Measurements from ENCODE around the gene HEATR5A. TPM values are rescaled to one million over a fixed set of nuclear protein-coding genes. Genes with fewer than 3 reads are reported as not detected.
A peak's percentile ranks its signal among the peaks of the same experiment; 100 is the strongest.

HEATR5A gene
- total and polyA plus RNA-seq, 2 of the 13 experiments (the other 11 are each of a cell fraction or from before 2014, with no cell fraction given), result 36.4 to 105 TPM

DNA sequence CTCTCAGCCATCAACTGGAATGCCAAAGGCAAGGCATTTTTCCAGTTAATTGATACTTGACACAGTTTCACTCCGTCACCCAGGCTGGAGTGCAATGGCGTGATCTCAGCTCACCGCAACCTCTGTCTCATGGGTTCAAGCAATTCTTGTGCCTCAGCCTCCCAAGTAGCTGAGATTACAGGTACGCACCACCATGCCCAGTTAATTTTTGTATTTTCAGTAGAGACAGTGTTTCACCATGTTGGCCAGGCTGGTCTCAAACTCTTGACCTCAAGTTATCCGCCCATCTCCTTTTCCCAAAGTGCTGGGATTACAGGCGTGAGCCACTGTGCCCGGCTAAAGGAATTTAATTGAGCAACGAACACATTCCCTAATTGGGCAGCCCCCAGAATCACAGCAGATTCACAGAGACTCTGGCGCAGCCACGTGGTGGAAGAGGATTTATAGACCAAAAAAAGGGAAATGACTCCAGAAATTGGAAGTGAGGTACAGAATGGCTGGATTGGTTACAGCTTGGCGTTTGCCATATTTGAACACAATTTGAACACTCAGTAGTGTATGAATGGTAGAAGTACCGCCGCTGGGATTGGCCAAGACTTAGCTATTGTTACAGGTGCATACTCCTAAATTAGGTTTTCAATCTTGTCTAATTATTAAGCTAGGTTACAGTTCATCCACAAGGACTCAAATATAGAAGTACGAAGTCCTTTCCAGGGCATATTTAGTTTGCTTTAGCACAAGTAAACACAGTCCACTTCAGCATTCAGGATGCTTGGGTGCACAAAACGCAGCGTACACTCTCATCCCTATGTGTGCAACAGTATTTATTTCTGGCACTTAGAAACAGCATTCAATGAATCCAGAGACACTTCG, 162.6 kb downstream of the HEATR5A start (continued):
- TF ChIP-seq, protein P1, sequence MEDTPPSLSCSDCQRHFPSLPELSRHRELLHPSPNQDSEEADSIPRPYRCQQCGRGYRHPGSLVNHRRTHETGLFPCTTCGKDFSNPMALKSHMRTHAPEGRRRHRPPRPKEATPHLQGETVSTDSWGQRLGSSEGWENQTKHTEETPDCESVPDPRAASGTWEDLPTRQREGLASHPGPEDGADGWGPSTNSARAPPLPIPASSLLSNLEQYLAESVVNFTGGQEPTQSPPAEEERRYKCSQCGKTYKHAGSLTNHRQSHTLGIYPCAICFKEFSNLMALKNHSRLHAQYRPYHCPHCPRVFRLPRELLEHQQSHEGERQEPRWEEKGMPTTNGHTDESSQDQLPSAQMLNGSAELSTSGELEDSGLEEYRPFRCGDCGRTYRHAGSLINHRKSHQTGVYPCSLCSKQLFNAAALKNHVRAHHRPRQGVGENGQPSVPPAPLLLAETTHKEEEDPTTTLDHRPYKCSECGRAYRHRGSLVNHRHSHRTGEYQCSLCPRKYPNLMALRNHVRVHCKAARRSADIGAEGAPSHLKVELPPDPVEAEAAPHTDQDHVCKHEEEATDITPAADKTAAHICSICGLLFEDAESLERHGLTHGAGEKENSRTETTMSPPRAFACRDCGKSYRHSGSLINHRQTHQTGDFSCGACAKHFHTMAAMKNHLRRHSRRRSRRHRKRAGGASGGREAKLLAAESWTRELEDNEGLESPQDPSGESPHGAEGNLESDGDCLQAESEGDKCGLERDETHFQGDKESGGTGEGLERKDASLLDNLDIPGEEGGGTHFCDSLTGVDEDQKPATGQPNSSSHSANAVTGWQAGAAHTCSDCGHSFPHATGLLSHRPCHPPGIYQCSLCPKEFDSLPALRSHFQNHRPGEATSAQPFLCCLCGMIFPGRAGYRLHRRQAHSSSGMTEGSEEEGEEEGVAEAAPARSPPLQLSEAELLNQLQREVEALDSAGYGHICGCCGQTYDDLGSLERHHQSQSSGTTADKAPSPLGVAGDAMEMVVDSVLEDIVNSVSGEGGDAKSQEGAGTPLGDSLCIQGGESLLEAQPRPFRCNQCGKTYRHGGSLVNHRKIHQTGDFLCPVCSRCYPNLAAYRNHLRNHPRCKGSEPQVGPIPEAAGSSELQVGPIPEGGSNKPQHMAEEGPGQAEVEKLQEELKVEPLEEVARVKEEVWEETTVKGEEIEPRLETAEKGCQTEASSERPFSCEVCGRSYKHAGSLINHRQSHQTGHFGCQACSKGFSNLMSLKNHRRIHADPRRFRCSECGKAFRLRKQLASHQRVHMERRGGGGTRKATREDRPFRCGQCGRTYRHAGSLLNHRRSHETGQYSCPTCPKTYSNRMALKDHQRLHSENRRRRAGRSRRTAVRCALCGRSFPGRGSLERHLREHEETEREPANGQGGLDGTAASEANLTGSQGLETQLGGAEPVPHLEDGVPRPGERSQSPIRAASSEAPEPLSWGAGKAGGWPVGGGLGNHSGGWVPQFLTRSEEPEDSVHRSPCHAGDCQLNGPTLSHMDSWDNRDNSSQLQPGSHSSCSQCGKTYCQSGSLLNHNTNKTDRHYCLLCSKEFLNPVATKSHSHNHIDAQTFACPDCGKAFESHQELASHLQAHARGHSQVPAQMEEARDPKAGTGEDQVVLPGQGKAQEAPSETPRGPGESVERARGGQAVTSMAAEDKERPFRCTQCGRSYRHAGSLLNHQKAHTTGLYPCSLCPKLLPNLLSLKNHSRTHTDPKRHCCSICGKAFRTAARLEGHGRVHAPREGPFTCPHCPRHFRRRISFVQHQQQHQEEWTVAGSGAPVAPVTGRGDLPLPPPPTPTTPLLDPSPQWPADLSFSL (CRISPR knock-in tag; IDR thresholded peaks at IDR 0.05), result peak; percentile 74
- peak; percentile 94; the same call in 1 of the 2 replicates for TF ChIP-seq TOE1 (CRISPR knock-in tag; IDR thresholded peaks at IDR 0.05)
- TF ChIP-seq IRF2 (CRISPR knock-in tag; IDR thresholded peaks at IDR 0.05), result peak; percentile 98
- TF ChIP-seq, protein P2, sequence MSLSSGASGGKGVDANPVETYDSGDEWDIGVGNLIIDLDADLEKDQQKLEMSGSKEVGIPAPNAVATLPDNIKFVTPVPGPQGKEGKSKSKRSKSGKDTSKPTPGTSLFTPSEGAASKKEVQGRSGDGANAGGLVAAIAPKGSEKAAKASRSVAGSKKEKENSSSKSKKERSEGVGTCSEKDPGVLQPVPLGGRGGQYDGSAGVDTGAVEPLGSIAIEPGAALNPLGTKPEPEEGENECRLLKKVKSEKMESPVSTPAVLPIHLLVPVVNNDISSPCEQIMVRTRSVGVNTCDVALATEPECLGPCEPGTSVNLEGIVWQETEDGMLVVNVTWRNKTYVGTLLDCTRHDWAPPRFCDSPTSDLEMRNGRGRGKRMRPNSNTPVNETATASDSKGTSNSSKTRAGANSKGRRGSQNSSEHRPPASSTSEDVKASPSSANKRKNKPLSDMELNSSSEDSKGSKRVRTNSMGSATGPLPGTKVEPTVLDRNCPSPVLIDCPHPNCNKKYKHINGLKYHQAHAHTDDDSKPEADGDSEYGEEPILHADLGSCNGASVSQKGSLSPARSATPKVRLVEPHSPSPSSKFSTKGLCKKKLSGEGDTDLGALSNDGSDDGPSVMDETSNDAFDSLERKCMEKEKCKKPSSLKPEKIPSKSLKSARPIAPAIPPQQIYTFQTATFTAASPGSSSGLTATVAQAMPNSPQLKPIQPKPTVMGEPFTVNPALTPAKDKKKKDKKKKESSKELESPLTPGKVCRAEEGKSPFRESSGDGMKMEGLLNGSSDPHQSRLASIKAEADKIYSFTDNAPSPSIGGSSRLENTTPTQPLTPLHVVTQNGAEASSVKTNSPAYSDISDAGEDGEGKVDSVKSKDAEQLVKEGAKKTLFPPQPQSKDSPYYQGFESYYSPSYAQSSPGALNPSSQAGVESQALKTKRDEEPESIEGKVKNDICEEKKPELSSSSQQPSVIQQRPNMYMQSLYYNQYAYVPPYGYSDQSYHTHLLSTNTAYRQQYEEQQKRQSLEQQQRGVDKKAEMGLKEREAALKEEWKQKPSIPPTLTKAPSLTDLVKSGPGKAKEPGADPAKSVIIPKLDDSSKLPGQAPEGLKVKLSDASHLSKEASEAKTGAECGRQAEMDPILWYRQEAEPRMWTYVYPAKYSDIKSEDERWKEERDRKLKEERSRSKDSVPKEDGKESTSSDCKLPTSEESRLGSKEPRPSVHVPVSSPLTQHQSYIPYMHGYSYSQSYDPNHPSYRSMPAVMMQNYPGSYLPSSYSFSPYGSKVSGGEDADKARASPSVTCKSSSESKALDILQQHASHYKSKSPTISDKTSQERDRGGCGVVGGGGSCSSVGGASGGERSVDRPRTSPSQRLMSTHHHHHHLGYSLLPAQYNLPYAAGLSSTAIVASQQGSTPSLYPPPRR (CRISPR knock-in tag; IDR thresholded peaks at IDR 0.05; ENCODE audit: borderline replicate concordance), result peak; percentile 97
- 0 out of 2 replicates have a peak, but pooled peaks have one; percentile 28 for TF ChIP-seq PHF8 (CRISPR knock-in tag; IDR thresholded peaks at IDR 0.05)
- TF ChIP-seq, protein P3, sequence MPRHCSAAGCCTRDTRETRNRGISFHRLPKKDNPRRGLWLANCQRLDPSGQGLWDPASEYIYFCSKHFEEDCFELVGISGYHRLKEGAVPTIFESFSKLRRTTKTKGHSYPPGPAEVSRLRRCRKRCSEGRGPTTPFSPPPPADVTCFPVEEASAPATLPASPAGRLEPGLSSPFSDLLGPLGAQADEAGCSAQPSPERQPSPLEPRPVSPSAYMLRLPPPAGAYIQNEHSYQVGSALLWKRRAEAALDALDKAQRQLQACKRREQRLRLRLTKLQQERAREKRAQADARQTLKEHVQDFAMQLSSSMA (CRISPR knock-in tag; IDR thresholded peaks at IDR 0.05), result peak; percentile 80
- peak; percentile 83; the same call in 1 of the 2 replicates for TF ChIP-seq ZNF749 (CRISPR knock-in tag; IDR thresholded peaks at IDR 0.05; ENCODE audit: borderline replicate concordance)
- TF ChIP-seq, protein P4, sequence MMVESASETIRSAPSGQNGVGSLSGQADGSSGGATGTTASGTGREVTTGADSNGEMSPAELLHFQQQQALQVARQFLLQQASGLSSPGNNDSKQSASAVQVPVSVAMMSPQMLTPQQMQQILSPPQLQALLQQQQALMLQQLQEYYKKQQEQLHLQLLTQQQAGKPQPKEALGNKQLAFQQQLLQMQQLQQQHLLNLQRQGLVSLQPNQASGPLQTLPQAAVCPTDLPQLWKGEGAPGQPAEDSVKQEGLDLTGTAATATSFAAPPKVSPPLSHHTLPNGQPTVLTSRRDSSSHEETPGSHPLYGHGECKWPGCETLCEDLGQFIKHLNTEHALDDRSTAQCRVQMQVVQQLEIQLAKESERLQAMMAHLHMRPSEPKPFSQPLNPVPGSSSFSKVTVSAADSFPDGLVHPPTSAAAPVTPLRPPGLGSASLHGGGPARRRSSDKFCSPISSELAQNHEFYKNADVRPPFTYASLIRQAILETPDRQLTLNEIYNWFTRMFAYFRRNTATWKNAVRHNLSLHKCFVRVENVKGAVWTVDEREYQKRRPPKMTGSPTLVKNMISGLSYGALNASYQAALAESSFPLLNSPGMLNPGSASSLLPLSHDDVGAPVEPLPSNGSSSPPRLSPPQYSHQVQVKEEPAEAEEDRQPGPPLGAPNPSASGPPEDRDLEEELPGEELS (CRISPR knock-in tag; IDR thresholded peaks at IDR 0.05), result peak; percentile 100
- peak; percentile 42; the same call in 1 of the 2 replicates for TF ChIP-seq NKX3-1 (CRISPR knock-in tag; IDR thresholded peaks at IDR 0.05)
- TF ChIP-seq CCAR2 (optimal IDR thresholded peaks at IDR 0.05; ENCODE audit: low read depth, low read length), result peak; percentile 56
- TF ChIP-seq THAP11 (CRISPR knock-in tag; IDR thresholded peaks at IDR 0.05), result peak; percentile 87
